ENCODE measurements around the gene SLC9A8. TPM values are rescaled to one million over a fixed set of nuclear protein-coding genes. Genes with fewer than 3 reads are reported as not detected.

The SLC9A8 gene
- polyA plus RNA-seq, 1 experiment: 2.3 TPM

GRCh38 chr20:49835031-49835430 lies 22.4 kb downstream of the SLC9A8 start:
- Histone ChIP-seq H3K9me3 (ENCODE audit: control insufficient read depth, insufficient read depth, low read length) (no peaks in the 10 kb centered on the region), H3K27me3 (ENCODE audit: control insufficient read depth, insufficient read depth, low read length) (no peaks in the 10 kb centered on the region), H3K27ac (ENCODE audit: low read depth, low read length) (no peak overlapping the region), H3K4me3 (ENCODE audit: low read depth, low read length) (no peak overlapping the region)
- no peak for TF ChIP-seq CTCF (IDR thresholded peaks at IDR 0.05; ENCODE audit: low read depth, low read length)
- no peak for DNase-seq (ENCODE audit: low read depth, low spot score)
- ChIA-PET CTCF (interaction anchor here (0.6 to 5.1 kb wide), 2 partner anchors 11 to 142 kb away, joined by 4 to 29 read pairs; no protein-coding TSS in a partner anchor), POLR2A (no interaction called here)

- Histone ChIP-seq H3K4me3 (ENCODE audit: low read depth, low read length) (no peak overlapping the region), H3K9me3 (ENCODE audit: control insufficient read depth, insufficient read depth, low read length) (no peaks in the 10 kb centered on the region; the same call in 1 of the 2 replicates), H3K27me3 (ENCODE audit: control insufficient read depth, insufficient read depth, low read length) (no peaks in the 10 kb centered on the region), H3K27ac (ENCODE audit: low read depth, low read length) (no peak overlapping the region)
- no peak for DNase-seq (ENCODE audit: low read depth, low spot score)
- TF ChIP-seq CTCF (IDR thresholded peaks at IDR 0.05; ENCODE audit: low read depth, low read length): no peak
- CTCF ChIA-PET: interaction anchor here (0.8 to 1.3 kb wide), 2 partner anchors 8 to 233 kb away, joined by 3 to 4 read pairs; no protein-coding TSS in a partner anchor
- POLR2A ChIA-PET: interaction anchor here (0.7 kb wide), 1 partner anchor 11 kb away, joined by 5 read pairs; no protein-coding TSS in a partner anchor
Observed at GRCh38 chr20:49838546-49838945, 25.9 kb downstream of the SLC9A8 start.

GRCh38 chr20:49843139-49843538 lies 30.5 kb downstream of the SLC9A8 start:
- no peak for TF ChIP-seq CTCF (IDR thresholded peaks at IDR 0.05; ENCODE audit: low read depth, low read length)
- Histone ChIP-seq H3K27ac (ENCODE audit: low read depth, low read length) (no peak overlapping the region), H3K4me3 (ENCODE audit: low read depth, low read length) (no peak overlapping the region), H3K27me3 (ENCODE audit: control insufficient read depth, insufficient read depth, low read length) (no peaks in the 10 kb centered on the region), H3K9me3 (ENCODE audit: control insufficient read depth, insufficient read depth, low read length) (no peaks in the 10 kb centered on the region; the same call in 1 of the 2 replicates)
- ChIA-PET POLR2A (no interaction called here), CTCF (interaction anchor here (0.7 to 5.2 kb wide), 2 partner anchors 231 to 302 kb away, joined by 3 to 158 read pairs; no protein-coding TSS in a partner anchor)
- DNase-seq (ENCODE audit: low read depth, low spot score): no peak

- DNase-seq (ENCODE audit: low read depth, low spot score): no peak
- Histone ChIP-seq H3K4me3 (ENCODE audit: low read depth, low read length) (no peak overlapping the region), H3K27me3 (ENCODE audit: control insufficient read depth, insufficient read depth, low read length) (no peaks in the 10 kb centered on the region), H3K27ac (ENCODE audit: low read depth, low read length) (no peak overlapping the region), H3K9me3 (ENCODE audit: control insufficient read depth, insufficient read depth, low read length) (no peaks in the 10 kb centered on the region; the same call in 1 of the 2 replicates)
- ChIA-PET CTCF (interaction anchor here (0.7 to 5.2 kb wide), 2 partner anchors 232 to 302 kb away, joined by 3 to 158 read pairs; no protein-coding TSS in a partner anchor), POLR2A (no interaction called here)
- TF ChIP-seq CTCF (IDR thresholded peaks at IDR 0.05; ENCODE audit: low read depth, low read length): no peak
Observed at GRCh38 chr20:49843770-49844380, 31.2 kb downstream of the SLC9A8 start.

- Histone ChIP-seq H3K27me3 (ENCODE audit: control insufficient read depth, insufficient read depth, low read length) (no peaks in the 10 kb centered on the region), H3K27ac (ENCODE audit: low read depth, low read length) (no peak overlapping the region), H3K4me3 (ENCODE audit: low read depth, low read length) (no peak overlapping the region), H3K9me3 (ENCODE audit: control insufficient read depth, insufficient read depth, low read length) (no peaks in the 10 kb centered on the region; the same call in 1 of the 2 replicates)
- POLR2A ChIA-PET: no interaction called here
- DNase-seq (ENCODE audit: low read depth, low spot score): no peak
- no peak for TF ChIP-seq CTCF (IDR thresholded peaks at IDR 0.05; ENCODE audit: low read depth, low read length)
- CTCF ChIA-PET: interaction anchor here (1.2 to 5.2 kb wide), 9 partner anchors 11 to 302 kb away, joined by 4 to 158 read pairs (median 14); no protein-coding TSS in a partner anchor
Observed at GRCh38 chr20:49845060-49845459, 32.4 kb downstream of the SLC9A8 start.

Measured in AG04450 (cell line).